Activated CD4-positive, CD25-positive, alpha-beta regulatory T cell treated with anti-CD3 and anti-CD28 coated beads, Interleukin-2, amount 50 U/mL, for 72 hours (primary cell): Measurements from ENCODE around the gene HMGCS1.
"Not testable (repeated sequence)": the region's sequence is repeated elsewhere in the genome, so short reads cannot be mapped to it uniquely, and the experiment has no call there.

Experiments used
- DNase-seq: peaks from one replicate; pipeline ENCODE4 v3.0.0; 2021

Gene HMGCS1

DNA sequence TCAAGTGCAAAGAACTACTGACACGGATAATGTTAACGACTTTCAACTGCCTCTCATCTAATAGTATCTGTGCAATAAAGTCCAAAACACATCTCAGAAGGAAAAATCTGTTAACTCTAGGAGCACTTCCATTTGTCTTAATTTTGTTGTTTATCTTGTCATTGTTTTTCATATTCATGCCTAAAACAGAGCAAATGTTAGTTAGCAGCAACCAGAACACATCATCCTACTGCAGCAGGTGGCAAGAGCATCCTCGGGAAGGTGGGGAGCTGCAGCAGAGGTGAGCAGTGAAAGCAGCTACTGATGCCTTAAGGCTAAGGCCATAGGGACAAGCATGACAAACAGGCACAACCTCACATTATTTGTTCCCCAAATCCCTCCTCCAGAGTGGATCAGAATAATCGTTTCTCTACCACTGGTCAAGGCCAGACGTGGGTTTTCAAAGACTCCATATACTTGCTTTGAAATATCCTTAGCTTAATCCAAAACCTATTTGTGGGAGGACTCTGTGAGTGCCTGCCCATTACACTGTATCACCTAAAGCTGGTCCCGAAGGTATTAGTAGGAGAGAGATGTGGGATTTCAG lies 1.0 kb downstream of the HMGCS1 start:
- DNase-seq, result no peak

- no peak for DNase-seq
Measured at GRCh38 chr5:43309637-43310036, 3.6 kb downstream of the HMGCS1 start.

- no peak for DNase-seq
Measured at GRCh38 chr5:43309122-43309521, 4.1 kb downstream of the HMGCS1 start.

DNA sequence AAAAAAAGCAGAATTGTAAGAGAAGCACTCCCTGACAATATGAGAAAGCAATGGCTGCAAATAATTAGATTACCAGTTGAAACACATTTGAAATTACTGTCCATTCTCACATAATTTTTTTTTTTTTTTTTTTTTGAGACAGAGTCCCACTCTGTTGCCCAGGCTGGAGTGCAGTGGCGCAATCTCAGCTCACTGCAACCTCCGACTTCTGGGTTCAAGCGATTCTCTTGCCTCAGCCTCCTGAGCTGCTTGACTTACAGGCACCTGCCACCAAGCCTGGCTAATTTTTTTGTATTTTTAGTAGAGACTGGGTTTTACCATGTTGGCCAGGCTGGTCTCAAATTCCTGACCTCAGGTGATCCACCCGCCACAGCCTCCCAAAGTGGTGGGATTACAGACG lies 6.3 kb downstream of the HMGCS1 start:
- DNase-seq, result not testable (repeated sequence)

- no peak for DNase-seq
Measured at GRCh38 chr5:43305948-43306565, 7.2 kb downstream of the HMGCS1 start.

DNA sequence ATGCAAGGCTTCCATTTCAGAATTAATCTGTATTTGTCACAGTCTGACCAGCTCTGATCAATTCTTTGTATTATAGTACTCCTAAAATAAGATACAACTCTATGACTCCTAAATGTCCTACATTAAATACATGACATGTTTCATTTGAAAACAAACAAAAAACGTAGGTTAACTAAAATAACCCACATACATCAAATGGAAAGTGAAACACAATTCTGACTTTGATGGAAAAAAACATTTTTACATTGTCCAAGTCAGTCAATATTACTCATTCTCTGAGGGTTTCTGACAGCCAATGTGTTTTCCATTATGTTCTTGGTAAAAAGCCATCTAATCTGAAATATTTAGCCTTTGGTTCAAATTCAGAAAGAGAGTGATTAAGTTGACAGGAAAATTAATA lies 8.7 kb downstream of the HMGCS1 start:
- DNase-seq, result no peak

DNA sequence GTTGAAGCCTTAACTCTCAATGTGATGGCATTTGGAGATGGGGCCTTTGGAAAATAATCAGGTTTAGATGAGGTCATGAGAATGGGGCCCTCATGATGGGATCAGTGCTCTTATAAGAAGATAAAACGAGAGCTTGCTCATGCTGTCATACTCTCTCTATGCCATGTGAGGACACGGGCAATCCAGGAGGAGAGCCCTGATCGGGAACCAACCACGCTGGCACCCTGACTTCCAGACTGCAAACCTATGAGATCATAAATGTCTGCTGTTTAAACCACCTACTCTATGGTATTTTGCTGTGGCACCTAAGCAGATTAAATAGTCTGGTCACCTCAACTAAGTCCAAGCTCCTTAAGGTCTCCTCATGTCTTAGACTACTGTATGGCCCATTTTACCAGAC lies 10.0 kb downstream of the HMGCS1 start:
- DNase-seq, result no peak

DNA sequence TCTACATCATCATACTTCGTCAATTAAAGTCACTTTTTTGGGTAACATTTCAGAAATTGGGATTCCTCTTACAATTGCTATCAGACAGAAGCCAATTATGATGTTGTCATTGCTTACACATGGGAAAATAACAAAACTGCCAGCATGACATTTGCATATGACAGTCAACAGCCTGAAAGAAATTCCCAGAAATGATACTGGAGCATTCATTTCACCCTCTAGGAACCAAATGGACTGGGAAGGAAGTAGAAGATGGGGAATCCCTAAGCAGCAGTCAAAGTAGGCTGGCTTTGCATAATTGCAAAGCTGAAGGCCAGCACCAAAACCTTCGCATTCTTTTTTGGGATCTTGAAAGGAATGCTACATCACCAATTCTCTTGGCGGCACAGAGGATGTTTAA lies 10.7 kb downstream of the HMGCS1 start:
- no peak for DNase-seq

- no peak for DNase-seq
Measured at GRCh38 chr5:43301653-43302091, 11.5 kb downstream of the HMGCS1 start.

DNA sequence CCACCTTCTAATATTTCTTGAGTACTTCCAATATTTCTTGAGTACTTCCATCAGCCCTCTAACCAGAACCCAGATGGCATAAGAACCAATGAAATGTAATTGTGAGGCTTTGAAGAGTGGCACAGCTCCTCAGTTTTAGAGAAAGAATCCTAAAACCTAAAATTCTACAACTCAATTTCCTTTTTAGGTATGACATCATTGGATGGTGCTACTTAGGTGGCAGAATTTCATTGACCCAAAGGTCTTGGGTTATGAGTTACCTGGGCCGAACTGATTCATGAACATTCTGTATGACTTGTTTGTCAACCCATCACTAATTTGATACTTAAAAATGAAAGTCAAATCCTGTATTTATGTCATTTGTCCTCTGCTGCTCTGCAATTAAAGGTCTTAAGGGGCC lies 13.1 kb downstream of the HMGCS1 start:
- DNase-seq, result no peak

GRCh38 chr5:43298443-43298842 lies 14.8 kb downstream of the HMGCS1 start:
- DNase-seq, result no peak

DNA sequence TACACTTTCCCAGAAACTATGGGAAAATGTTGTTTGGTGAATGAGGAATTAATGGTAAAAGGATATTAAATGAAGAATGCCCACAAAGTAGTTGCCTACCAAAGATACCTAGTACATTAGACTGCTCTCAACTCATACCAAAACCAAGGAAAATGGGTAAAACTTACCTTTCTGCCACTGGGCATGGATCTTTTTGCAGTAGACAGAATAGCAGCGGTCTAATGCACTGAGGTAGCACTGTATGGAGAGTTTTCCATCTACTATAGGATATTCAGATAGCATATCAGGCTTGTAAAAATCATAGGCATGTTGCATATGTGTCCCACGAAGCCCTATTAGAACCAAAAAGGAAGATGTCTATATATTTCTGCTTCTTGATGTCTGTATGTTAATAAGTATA lies 16.4 kb downstream of the HMGCS1 start:
- no peak for DNase-seq

DNA sequence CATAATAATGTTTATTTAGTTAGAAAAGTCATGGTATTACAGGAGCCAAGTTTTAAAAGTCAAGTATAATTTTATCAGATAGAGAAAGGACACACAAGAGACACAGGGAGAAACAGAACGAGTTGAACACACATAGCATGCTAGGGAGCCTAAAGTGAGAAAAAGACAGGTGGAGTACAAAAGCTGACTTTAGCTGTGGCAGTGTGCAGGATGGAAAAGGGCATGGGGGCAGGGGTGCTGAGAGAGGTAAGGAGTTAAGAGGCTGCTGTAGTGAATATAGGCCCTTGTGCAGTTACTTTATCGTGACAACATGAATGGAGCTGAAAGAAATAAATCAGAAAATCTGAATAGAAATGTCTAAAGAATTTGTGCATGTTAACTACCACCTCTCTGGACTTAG lies 18.0 kb downstream of the HMGCS1 start:
- no peak for DNase-seq

DNA sequence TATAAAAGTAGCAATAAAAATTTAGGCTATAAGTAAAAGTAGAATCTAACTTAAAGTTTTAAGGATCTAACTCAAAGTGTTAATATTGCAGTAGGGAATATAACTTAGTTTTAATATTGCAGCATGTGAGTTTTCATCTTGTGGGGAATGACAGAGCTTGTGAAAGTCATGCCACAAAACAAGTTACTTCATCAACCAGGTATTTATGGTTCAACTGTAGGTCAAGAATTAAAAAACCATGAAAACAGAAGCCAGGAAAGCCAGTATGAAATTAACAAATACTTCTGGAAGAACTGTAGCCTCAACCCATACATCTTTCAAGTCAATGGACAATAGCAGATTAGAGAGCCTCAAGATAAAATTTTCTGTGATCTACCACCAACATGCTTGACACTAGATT lies 19.0 kb downstream of the HMGCS1 start:
- DNase-seq, result no peak

GRCh38 chr5:43290726-43291125 lies 22.5 kb downstream of the HMGCS1 start:
- no peak for DNase-seq

GRCh38 chr5:43288269-43288831 lies 24.9 kb downstream of the HMGCS1 start:
- DNase-seq, result no peak

DNA sequence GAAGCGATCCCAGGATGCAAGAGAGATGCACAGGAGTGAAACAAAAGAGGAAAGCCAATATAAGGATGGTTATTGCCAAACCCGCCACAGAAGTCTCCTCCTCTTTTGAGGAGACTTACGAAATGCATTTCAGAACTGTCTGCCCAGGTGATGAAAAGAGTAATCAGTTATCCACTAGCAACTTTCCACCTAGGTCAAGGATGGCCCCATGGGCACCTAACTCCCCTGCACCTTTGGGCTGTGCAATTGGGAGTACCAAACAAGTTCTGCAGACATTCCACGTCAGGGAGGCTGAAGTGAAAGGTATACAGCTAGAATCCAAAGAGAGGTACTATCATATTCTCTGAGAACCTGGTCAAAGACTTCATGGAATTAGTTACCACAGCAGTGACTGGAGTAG lies 25.7 kb downstream of the HMGCS1 start:
- DNase-seq, result no peak

DNA sequence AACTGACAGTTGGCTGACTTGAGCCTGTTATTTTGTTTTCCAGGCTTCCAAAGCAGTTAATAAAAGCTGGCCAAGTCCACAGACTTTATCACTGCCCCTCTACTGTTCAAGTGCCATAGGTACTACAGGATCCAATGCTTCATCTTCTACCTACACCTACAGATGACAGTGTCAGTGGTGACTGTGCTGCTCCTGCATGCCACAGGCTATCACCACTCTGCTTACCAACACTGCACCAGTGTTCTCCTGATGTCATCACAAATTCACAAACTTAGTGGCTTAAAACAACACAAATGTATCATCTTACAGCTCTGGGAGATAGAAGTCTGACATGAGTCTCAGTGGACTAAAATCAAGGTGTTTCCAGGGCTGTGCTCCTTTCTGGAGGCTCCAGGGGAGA lies 26.6 kb downstream of the HMGCS1 start:
- DNase-seq, result no peak

GRCh38 chr5:43281840-43282658 lies 31.2 kb downstream of the HMGCS1 start:
- DNase-seq, result no peak

- DNase-seq, result no peak
Measured at GRCh38 chr5:43279548-43280274, 33.5 kb downstream of the HMGCS1 start.

- DNase-seq, result no peak
Measured at GRCh38 chr5:43275391-43275790, 37.8 kb downstream of the HMGCS1 start.

GRCh38 chr5:43274435-43275114 lies 38.6 kb downstream of the HMGCS1 start:
- no peak for DNase-seq

GRCh38 chr5:43273552-43273951 lies 39.7 kb downstream of the HMGCS1 start:
- no peak for DNase-seq
